Liver (tissue), 9 donors: ENCODE data around the gene UBR1. TPM values are rescaled to one million over a fixed set of nuclear protein-coding genes. Genes with fewer than 3 reads are reported as not detected.

Experiments used
- DNase-seq: peaks from one replicate; pipeline ENCODE4 v3.0.0-alpha.2; 2017; ENCODE audit warnings: low spot score
- H3K27ac ChIP-seq, 2 donors: one replicate each; pipeline ENCODE4 v1.7.0; 2013; ENCODE audit warnings: inconsistent platforms in 2 of 2, low read length in 2 of 2, control low read depth in 1 of 2, low read depth in 1 of 2, mild to moderate bottlenecking in 1 of 2
- H3K27me3 ChIP-seq, 4 donors: one replicate each; pipeline versions ENCODE4 v1.6.1 to v1.7.0; 2013; ENCODE audit warnings: low read length in 3 of 4, inconsistent platforms in 1 of 4, mild to moderate bottlenecking in 1 of 4, moderate library complexity in 1 of 4; ENCODE audit not compliant: control insufficient read depth in 4 of 4, insufficient read depth in 4 of 4
- H3K36me3 ChIP-seq, 4 donors: one replicate each; pipeline versions ENCODE4 v1.6.1 to v1.7.0; 2013; ENCODE audit warnings: low read length in 3 of 4, mild to moderate bottlenecking in 3 of 4, low read depth in 1 of 4, moderate library complexity in 1 of 4; ENCODE audit not compliant: control insufficient read depth in 4 of 4, insufficient read depth in 3 of 4
- H3K4me1 ChIP-seq, 4 donors: one replicate each; pipeline versions ENCODE4 v1.6.1 to v1.7.0; 2013; ENCODE audit warnings: low read length in 3 of 4, mild to moderate bottlenecking in 3 of 4, moderate library complexity in 1 of 4; ENCODE audit not compliant: control insufficient read depth in 4 of 4, insufficient read depth in 4 of 4
- H3K4me3 ChIP-seq, 3 donors: one replicate each; pipeline versions ENCODE4 v1.6.1 to v1.7.0; 2013; ENCODE audit warnings: low read length in 3 of 3, control low read depth in 1 of 3, low read depth in 1 of 3, mild to moderate bottlenecking in 1 of 3
- H3K9ac ChIP-seq, 2 donors: one replicate each; pipeline ENCODE4 v1.7.0; 2013; ENCODE audit warnings: low read length in 2 of 2, mild to moderate bottlenecking in 2 of 2, moderate library complexity in 2 of 2, control low read depth in 1 of 2, low read depth in 1 of 2
- H3K9me3 ChIP-seq, 4 donors: one replicate each; pipeline versions ENCODE4 v1.6.1 to v1.7.0; 2013; ENCODE audit warnings: low read length in 3 of 4; ENCODE audit not compliant: control insufficient read depth in 4 of 4
- ATF3 ChIP-seq: IDR thresholded peaks from 2 replicates; pipeline ENCODE4 v1.6.1; 2016; ENCODE audit warnings: antibody characterized with exemption
- CTCF ChIP-seq: fragments of 150-350 bp; IDR thresholded peaks from 2 replicates; pipeline ENCODE4 v1.5.1; 2017; ENCODE audit warnings: improper control_type of control experiment, low read depth, low read length; ENCODE audit not compliant: missing input control
- FOXA1 ChIP-seq: IDR thresholded peaks from 2 replicates; pipeline ENCODE4 v1.6.1; 2016; ENCODE audit warnings: antibody characterized with exemption
- FOXA2 ChIP-seq: IDR thresholded peaks from 2 replicates; pipeline ENCODE4 v1.6.1; 2016; ENCODE audit warnings: antibody characterized with exemption
- GABPA ChIP-seq, 2 donors: IDR thresholded peaks in 1 of 2; conservative IDR thresholded peaks in 1 of 2; 2 replicates each; pipeline ENCODE4 v1.6.1; 2016; ENCODE audit warnings: antibody characterized with exemption in 2 of 2, mild to moderate bottlenecking in 1 of 2, moderate library complexity in 1 of 2
- HNF4A ChIP-seq, 2 donors: conservative IDR thresholded peaks; 2 replicates each; pipeline ENCODE4 v1.6.1; 2016; ENCODE audit warnings: antibody characterized with exemption in 2 of 2, mild to moderate bottlenecking in 2 of 2
- HNF4G ChIP-seq: IDR thresholded peaks from 2 replicates; pipeline ENCODE4 v1.6.1; 2016; ENCODE audit warnings: antibody characterized with exemption
- JUND ChIP-seq, 2 donors: IDR thresholded peaks; 2 replicates each; pipeline ENCODE4 v1.6.1; 2016; ENCODE audit warnings: antibody characterized with exemption in 2 of 2
- NR2F2 ChIP-seq: IDR thresholded peaks from 2 replicates; pipeline ENCODE4 v1.6.1; 2016; ENCODE audit warnings: antibody characterized with exemption
- REST ChIP-seq: IDR thresholded peaks from 2 replicates; pipeline ENCODE4 v1.6.1; 2016; ENCODE audit warnings: antibody characterized with exemption, mild to moderate bottlenecking
- RXRA ChIP-seq, 2 donors: IDR thresholded peaks; 2 replicates each; pipeline ENCODE4 v1.6.1; 2017 to 2018; ENCODE audit warnings: antibody characterized with exemption in 2 of 2, mild to moderate bottlenecking in 1 of 2
- SP1 ChIP-seq: IDR thresholded peaks from 2 replicates; pipeline ENCODE4 v1.6.1; 2018; ENCODE audit warnings: antibody characterized with exemption, mild to moderate bottlenecking
- YY1 ChIP-seq: IDR thresholded peaks from 2 replicates; pipeline ENCODE4 v1.6.1; 2016; ENCODE audit warnings: antibody characterized with exemption, mild to moderate bottlenecking
- ZBTB33 ChIP-seq: IDR thresholded peaks from 2 replicates; pipeline ENCODE4 v1.6.1; 2016; ENCODE audit warnings: antibody characterized with exemption
- WGBS: extraction: QIAGEN DNeasy Blood & Tissue Kit; methylation state at CpG from one replicate; pipeline ENCODE4 v1.1.7; 2013; 5-methylcytosine and 5-hydroxymethylcytosine counted together
- polyA plus RNA-seq, 2 donors: library from polyadenylated mRNA; stranded (reverse) in 1 of 2; unstranded in 1 of 2; fragments of 200-250 nt in 1 of 2; fragments of >200 nt in 1 of 2; fragmentation: Nextera tagmentation in 1 of 2; extraction: Ambion mirVana in 1 of 2; gene quantifications; one replicate each; pipeline versions ENCODE4 v1.2.1 to v1.2.3, GENCODE V29; 2013 to 2015
- total RNA-seq, 2 donors: library from RNA; depleted of rRNA; stranded (reverse); fragments of >200 nt; gene quantifications; one replicate each; pipeline ENCODE4 v1.2.3, GENCODE V29; 2014
- donor health status: healthy.
- donor health status: healthy.
- donor health status: healthy.
- donor health status: healthy.
- donor health status: healthy.

Gene UBR1
- total and polyA plus RNA-seq, 4 donors = 3.7 to 25.3 (median 10.9) TPM

- TF ChIP-seq ZBTB33 (no peak), FOXA2 (no peak), YY1 (no peak), HNF4A (conservative IDR thresholded peaks at IDR 0.05) (no peak)
Observed at GRCh38 chr15:42999201-42999779, 106.5 kb downstream of the UBR1 start (continued).

GRCh38 chr15:42996871-42997270 is 109.0 kb downstream of the UBR1 start:
- Histone ChIP-seq H3K4me1 (no peaks in the 10 kb centered on the region), H3K9me3 (no peaks in the 10 kb centered on the region)

More at GRCh38 chr15:42996871-42997270, 109.0 kb downstream of the UBR1 start:
- no peaks in the 10 kb centered on the region for H3K27me3 ChIP-seq
- WGBS = 97% methylated on average over 7 of the region's 7 CpGs
- DNase-seq = no peak
- no peak overlapping the region for H3K4me3 ChIP-seq
- no peak for TF ChIP-seq FOXA1
- no peak for TF ChIP-seq JUND (IDR thresholded peaks at IDR 0.05)
- no peak for TF ChIP-seq HNF4G
- TF ChIP-seq FOXA2 = no peak
- no peak for TF ChIP-seq ATF3
- no peak for TF ChIP-seq NR2F2
- no peak for TF ChIP-seq SP1
- TF ChIP-seq CTCF = no peak
- no peak for TF ChIP-seq YY1
- TF ChIP-seq GABPA (IDR thresholded peaks at IDR 0.05 in 1 of 2, conservative IDR thresholded peaks at IDR 0.05 in 1 of 2) = no peak
- TF ChIP-seq REST = no peak
- no peak for TF ChIP-seq RXRA (IDR thresholded peaks at IDR 0.05)
- H3K36me3 ChIP-seq = peaks cover 6 to 18% (median 9%) of the 10 kb centered on the region in 4 donors
- H3K9ac ChIP-seq = no peak overlapping the region
- H3K27ac ChIP-seq = no peak overlapping the region
